ENCODE data around the gene UNC5A. TPM values are rescaled to one million over a fixed set of nuclear protein-coding genes. Genes with fewer than 3 reads are reported as not detected.

Gene UNC5A
- total RNA-seq, 6 experiments from 2014 or later = not detected

GRCh38 chr5:176774216-176775171, 35.9 kb upstream of the UNC5A start:
- Mint-ChIP-seq H3K27ac (no peak overlapping the region), H3K4me3 (no peak overlapping the region), H3K9me3 (peaks cover 5% of the 10 kb centered on the region), H3K36me3 (ENCODE audit: low read depth) (no peaks in the 10 kb centered on the region; the same call in 1 of the 2 replicates), H3K27me3 (ENCODE audit: insufficient read depth) (peaks cover 54% of the 10 kb centered on the region), H3K4me1 (ENCODE audit: low read depth) (no peaks in the 10 kb centered on the region; the same call in 1 of the 2 replicates)
- TF ChIP-seq CTCF (IDR thresholded peaks at IDR 0.05) = no peak
- no peak for DNase-seq

GRCh38 chr5:176775409-176775808, 35.0 kb upstream of the UNC5A start:
- no peak for TF ChIP-seq CTCF (IDR thresholded peaks at IDR 0.05)
- no peaks in the 10 kb centered on the region; the same call in 1 of the 2 replicates for H3K4me1 Mint-ChIP-seq (ENCODE audit: low read depth)
- DNase-seq = no peak
- H3K4me3 Mint-ChIP-seq = no peak overlapping the region
- H3K9me3 Mint-ChIP-seq = peaks cover 5% of the 10 kb centered on the region
- peaks cover 61% of the 10 kb centered on the region for H3K27me3 Mint-ChIP-seq (ENCODE audit: insufficient read depth)
- H3K27ac Mint-ChIP-seq = no peak overlapping the region
- no peaks in the 10 kb centered on the region; the same call in 1 of the 2 replicates for H3K36me3 Mint-ChIP-seq (ENCODE audit: low read depth)

DNA sequence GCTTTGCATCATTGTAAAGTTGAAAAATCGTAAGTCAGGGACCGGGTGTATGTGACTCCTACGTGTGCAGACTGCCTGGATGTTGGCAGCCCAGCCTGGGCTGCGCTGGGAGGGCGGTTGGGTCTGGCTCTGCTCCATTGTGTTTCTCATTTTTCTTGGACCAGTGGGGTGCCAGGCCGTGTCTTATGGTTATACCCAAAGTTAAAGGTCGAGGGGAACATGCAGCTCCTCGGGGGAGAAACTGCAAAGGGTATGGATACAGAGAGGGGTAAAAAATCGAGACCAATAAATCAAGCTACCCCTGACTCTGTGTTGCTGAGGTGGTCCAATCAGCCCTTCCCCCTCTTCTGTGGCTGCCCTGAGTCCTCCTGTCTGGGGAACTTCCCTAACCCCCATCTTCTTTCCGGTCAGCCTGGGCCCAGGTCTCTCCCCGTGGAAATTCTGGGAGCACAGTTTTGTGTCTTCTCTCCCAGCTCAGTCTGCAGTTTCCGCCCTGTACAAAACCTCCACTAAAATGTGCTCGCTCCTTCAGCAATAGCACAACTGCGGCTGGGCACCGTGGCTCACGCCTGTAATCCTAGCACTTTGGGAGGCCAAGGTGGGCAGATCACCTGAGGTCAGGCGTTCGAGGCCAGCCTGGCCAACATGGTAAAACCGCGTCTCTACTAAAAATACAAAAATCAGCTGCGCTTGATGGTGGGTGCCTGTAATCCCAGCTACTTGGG, 34.1 kb upstream of the UNC5A start:
- Mint-ChIP-seq H3K36me3 (ENCODE audit: low read depth) (no peaks in the 10 kb centered on the region; the same call in 1 of the 2 replicates), H3K4me1 (ENCODE audit: low read depth) (no peaks in the 10 kb centered on the region; the same call in 1 of the 2 replicates), H3K27me3 (ENCODE audit: insufficient read depth) (peaks cover 61% of the 10 kb centered on the region), H3K4me3 (no peak overlapping the region), H3K9me3 (peaks cover 5% of the 10 kb centered on the region), H3K27ac (no peak overlapping the region)
- no peak for DNase-seq
- no peak for TF ChIP-seq CTCF (IDR thresholded peaks at IDR 0.05)

GRCh38 chr5:176776916-176777315, 33.4 kb upstream of the UNC5A start:
- Mint-ChIP-seq H3K27ac (no peak overlapping the region), H3K4me3 (no peak overlapping the region), H3K9me3 (peaks cover 5% of the 10 kb centered on the region), H3K27me3 (ENCODE audit: insufficient read depth) (peaks cover 57% of the 10 kb centered on the region), H3K36me3 (ENCODE audit: low read depth) (no peaks in the 10 kb centered on the region; the same call in 1 of the 2 replicates), H3K4me1 (ENCODE audit: low read depth) (peaks cover 1% of the 10 kb centered on the region; the same call in 1 of the 2 replicates)
- no peak for TF ChIP-seq CTCF (IDR thresholded peaks at IDR 0.05)
- DNase-seq = no peak

DNA sequence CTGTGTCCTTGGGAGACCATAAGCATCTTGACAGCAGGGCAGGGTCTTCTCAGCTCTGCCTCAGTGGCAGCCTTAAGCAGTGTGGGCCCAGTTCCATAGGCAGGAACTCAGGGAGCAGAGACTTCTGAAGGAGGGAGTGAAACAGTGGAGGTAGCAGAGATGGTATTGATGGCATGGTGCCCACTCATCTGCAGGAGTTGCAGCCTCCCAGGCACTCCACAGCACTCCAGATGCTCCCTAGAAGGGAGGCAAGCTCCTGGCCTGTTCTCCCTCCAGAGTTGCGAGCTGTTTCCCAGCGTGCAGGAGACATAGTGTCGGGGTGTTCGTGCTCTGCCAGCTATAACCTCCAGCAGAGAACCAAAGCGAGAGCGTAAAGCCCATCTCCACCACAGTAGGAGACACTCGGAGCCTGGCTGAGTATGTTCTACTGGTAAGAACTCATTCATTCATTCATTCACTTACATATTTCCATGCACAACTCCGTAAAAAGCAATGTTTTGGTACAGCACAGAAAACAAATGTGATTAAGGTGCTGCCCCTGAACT, 31.4 kb upstream of the UNC5A start:
- H3K27me3 Mint-ChIP-seq (ENCODE audit: insufficient read depth) = peaks cover 41% of the 10 kb centered on the region
- no peak overlapping the region for H3K27ac Mint-ChIP-seq
- H3K36me3 Mint-ChIP-seq (ENCODE audit: low read depth) = no peaks in the 10 kb centered on the region; the same call in 1 of the 2 replicates
- H3K4me1 Mint-ChIP-seq (ENCODE audit: low read depth) = peaks cover 7% of the 10 kb centered on the region; the same call in 1 of the 2 replicates
- no peak overlapping the region for H3K4me3 Mint-ChIP-seq
- no peak for DNase-seq
- no peaks in the 10 kb centered on the region for H3K9me3 Mint-ChIP-seq
- no peak for TF ChIP-seq CTCF (IDR thresholded peaks at IDR 0.05)

Data from HFFc6 (cell line).